ENCODE results near the gene RABAC1. TPM values are rescaled to one million over a fixed set of nuclear protein-coding genes. Genes with fewer than 3 reads are reported as not detected.

RABAC1 gene
- total RNA-seq, 1 experiment from 2014 or later, result 66.3 TPM

DNA sequence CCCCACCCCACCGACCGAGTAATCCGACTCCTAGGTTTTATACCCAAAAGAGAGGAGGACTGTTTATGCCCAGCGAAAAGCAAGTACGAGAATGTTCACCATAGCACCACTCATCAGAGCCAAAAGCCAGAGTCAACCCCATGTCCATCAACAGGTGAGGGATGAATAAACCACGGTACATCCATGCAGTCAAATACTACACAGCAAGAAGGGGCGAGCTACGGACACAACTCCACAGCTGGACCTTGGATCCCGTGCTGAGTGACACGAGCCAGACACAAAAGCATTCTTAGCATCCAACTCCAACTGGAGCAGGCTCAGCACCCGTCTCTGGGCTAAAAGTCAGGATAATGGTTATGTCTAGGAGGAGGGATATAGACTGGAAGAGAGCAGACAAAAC is 12.2 kb upstream of the RABAC1 start:
- Histone ChIP-seq H3K9me2 (ENCODE audit: insufficient read depth) (no peaks in the 10 kb centered on the region), H3K27ac (ENCODE audit: low read depth, low read length) (no peak overlapping the region), H3K36me3 (ENCODE audit: control insufficient read depth in 1 of 2, insufficient read depth in 2 of 2, low read length in 2 of 2) (no peaks in the 10 kb centered on the region; a peak in 1 of 4 replicates), H3K4me1 (ENCODE audit: control insufficient read depth in 1 of 2, insufficient read depth in 2 of 2, low read length in 2 of 2) (no peaks in the 10 kb centered on the region), H3K9me3 (ENCODE audit: control insufficient read depth in 1 of 2, insufficient read depth in 1 of 2, low read depth in 1 of 2, low read length in 2 of 2) (no peaks in the 10 kb centered on the region), H3K4me2 (ENCODE audit: low read length) (no peak overlapping the region), H3K79me2 (ENCODE audit: insufficient read depth, low read length) (no peaks in the 10 kb centered on the region), H3K4me3 (replicated peaks in 1 of 2; ENCODE audit: low read depth in 1 of 2, low read length in 2 of 2) (no peak overlapping the region), H3K9ac (ENCODE audit: low read length) (no peak overlapping the region), H4K20me1 (ENCODE audit: insufficient read depth) (no peaks in the 10 kb centered on the region), H2AFZ (ENCODE audit: low read depth, low read length, poor library complexity, severe bottlenecking) (no peak overlapping the region), H3K27me3 (ENCODE audit: insufficient read depth, low read length) (no peaks in the 10 kb centered on the region)
- ChIA-PET CTCF (no interaction called here), POLR2A (no interaction called here), RAD21 (ENCODE audit: low non-redundant PET in 1 of 2, low total read pairs in 2 of 2, uncharacterized antibody in 2 of 2, unreplicated experiment in 2 of 2) (no interaction called here)
- DNase-seq (ENCODE audit: low read depth, low spot score), result no peak
- BruUV-seq (replicated peaks), result no TSS peak
- no peak for ATAC-seq
- intact Hi-C loops (cut with micrococcal nuclease), result no loop called here
- TF ChIP-seq CEBPB (IDR thresholded peaks at IDR 0.05; ENCODE audit: low read depth) (no peak), POLR2AphosphoS5 (IDR thresholded peaks at IDR 0.05; ENCODE audit: low read depth, low read length) (no peak)

DNA sequence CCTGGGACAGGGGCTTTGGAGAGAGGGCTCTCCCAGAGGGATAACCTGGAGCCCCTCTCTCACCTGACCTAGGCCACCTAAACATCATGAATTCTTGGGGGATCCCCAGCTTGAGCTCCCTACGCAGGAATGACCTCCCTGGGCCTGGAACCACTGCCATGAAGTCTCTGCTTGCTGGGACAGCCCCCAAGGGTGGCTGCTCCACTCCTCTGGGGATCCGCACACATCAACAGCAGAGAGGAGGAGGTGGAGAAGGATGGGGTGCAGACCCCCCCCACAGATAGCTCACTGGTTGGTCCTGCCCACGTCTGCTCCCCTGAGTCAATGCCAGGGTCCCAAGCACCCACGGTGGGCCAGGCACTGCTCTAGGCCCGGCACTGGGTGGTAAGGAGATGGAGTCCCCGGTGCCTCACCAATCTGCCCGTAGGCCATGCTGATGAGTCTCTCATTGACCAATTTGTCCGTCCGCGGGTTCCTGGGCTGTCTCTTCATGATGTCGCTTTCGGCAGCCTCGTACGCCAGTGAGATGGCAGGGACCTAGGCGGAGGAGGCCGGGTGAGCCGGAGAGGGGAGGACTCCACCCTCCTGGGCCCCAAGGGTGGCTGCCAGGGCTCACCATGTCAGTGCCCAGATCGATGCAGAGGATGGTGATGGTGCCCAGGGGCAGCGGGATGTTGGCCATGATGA is 10.8 kb upstream of the RABAC1 start:
- no peaks in the 10 kb centered on the region for H3K9me3 ChIP-seq (ENCODE audit: control insufficient read depth in 1 of 2, insufficient read depth in 1 of 2, low read depth in 1 of 2, low read length in 2 of 2)
- intact Hi-C loops (cut with micrococcal nuclease), result no loop called here
- POLR2A ChIA-PET, result no interaction called here
- no peaks in the 10 kb centered on the region for H3K27me3 ChIP-seq (ENCODE audit: insufficient read depth, low read length)
- CTCF ChIA-PET, result no interaction called here
- ATAC-seq, result no peak
- H3K4me1 ChIP-seq (ENCODE audit: control insufficient read depth in 1 of 2, insufficient read depth in 2 of 2, low read length in 2 of 2), result no peaks in the 10 kb centered on the region
- H3K4me3 ChIP-seq (replicated peaks in 1 of 2; ENCODE audit: low read depth in 1 of 2, low read length in 2 of 2), result no peak overlapping the region
- no TSS peak for BruUV-seq (replicated peaks)
- H3K4me2 ChIP-seq (ENCODE audit: low read length), result no peak overlapping the region
- H4K20me1 ChIP-seq (ENCODE audit: insufficient read depth), result no peaks in the 10 kb centered on the region
- no peak for DNase-seq (ENCODE audit: low read depth, low spot score)
- RAD21 ChIA-PET (ENCODE audit: low non-redundant PET in 1 of 2, low total read pairs in 2 of 2, uncharacterized antibody in 2 of 2, unreplicated experiment in 2 of 2), result no interaction called here
- H3K9ac ChIP-seq (ENCODE audit: low read length), result no peak overlapping the region
- H3K9me2 ChIP-seq (ENCODE audit: insufficient read depth), result no peaks in the 10 kb centered on the region
- no peak overlapping the region for H3K27ac ChIP-seq (ENCODE audit: low read depth, low read length)
- no peaks in the 10 kb centered on the region; a peak in 1 of 4 replicates for H3K36me3 ChIP-seq (ENCODE audit: control insufficient read depth in 1 of 2, insufficient read depth in 2 of 2, low read length in 2 of 2)
- H3K79me2 ChIP-seq (ENCODE audit: insufficient read depth, low read length), result no peaks in the 10 kb centered on the region
- H2AFZ ChIP-seq (ENCODE audit: low read depth, low read length, poor library complexity, severe bottlenecking), result no peak overlapping the region
- TF ChIP-seq TCF7L2 (IDR thresholded peaks at IDR 0.05; ENCODE audit: borderline replicate concordance, extremely low read depth, insufficient read depth, insufficient read length), result no peak
- no peak for TF ChIP-seq POLR2A (IDR thresholded peaks at IDR 0.05; ENCODE audit: borderline replicate concordance, extremely low read depth, insufficient read depth, insufficient read length)
- no peak for TF ChIP-seq ZFX (IDR thresholded peaks at IDR 0.05)
- TF ChIP-seq SP1 (IDR thresholded peaks at IDR 0.05; ENCODE audit: low read depth), result no peak
- no peak for TF ChIP-seq POLR2AphosphoS5 (IDR thresholded peaks at IDR 0.05; ENCODE audit: low read depth, low read length)
- TF ChIP-seq EZH2 (IDR thresholded peaks at IDR 0.05), result no peak
- TF ChIP-seq, protein P1, sequence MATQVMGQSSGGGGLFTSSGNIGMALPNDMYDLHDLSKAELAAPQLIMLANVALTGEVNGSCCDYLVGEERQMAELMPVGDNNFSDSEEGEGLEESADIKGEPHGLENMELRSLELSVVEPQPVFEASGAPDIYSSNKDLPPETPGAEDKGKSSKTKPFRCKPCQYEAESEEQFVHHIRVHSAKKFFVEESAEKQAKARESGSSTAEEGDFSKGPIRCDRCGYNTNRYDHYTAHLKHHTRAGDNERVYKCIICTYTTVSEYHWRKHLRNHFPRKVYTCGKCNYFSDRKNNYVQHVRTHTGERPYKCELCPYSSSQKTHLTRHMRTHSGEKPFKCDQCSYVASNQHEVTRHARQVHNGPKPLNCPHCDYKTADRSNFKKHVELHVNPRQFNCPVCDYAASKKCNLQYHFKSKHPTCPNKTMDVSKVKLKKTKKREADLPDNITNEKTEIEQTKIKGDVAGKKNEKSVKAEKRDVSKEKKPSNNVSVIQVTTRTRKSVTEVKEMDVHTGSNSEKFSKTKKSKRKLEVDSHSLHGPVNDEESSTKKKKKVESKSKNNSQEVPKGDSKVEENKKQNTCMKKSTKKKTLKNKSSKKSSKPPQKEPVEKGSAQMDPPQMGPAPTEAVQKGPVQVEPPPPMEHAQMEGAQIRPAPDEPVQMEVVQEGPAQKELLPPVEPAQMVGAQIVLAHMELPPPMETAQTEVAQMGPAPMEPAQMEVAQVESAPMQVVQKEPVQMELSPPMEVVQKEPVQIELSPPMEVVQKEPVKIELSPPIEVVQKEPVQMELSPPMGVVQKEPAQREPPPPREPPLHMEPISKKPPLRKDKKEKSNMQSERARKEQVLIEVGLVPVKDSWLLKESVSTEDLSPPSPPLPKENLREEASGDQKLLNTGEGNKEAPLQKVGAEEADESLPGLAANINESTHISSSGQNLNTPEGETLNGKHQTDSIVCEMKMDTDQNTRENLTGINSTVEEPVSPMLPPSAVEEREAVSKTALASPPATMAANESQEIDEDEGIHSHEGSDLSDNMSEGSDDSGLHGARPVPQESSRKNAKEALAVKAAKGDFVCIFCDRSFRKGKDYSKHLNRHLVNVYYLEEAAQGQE (IDR thresholded peaks at IDR 0.05; ENCODE audit: low read depth), result no peak
- TF ChIP-seq, protein P2, sequence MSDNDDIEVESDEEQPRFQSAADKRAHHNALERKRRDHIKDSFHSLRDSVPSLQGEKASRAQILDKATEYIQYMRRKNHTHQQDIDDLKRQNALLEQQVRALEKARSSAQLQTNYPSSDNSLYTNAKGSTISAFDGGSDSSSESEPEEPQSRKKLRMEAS (IDR thresholded peaks at IDR 0.05), result no peak
- TF ChIP-seq, protein P3, sequence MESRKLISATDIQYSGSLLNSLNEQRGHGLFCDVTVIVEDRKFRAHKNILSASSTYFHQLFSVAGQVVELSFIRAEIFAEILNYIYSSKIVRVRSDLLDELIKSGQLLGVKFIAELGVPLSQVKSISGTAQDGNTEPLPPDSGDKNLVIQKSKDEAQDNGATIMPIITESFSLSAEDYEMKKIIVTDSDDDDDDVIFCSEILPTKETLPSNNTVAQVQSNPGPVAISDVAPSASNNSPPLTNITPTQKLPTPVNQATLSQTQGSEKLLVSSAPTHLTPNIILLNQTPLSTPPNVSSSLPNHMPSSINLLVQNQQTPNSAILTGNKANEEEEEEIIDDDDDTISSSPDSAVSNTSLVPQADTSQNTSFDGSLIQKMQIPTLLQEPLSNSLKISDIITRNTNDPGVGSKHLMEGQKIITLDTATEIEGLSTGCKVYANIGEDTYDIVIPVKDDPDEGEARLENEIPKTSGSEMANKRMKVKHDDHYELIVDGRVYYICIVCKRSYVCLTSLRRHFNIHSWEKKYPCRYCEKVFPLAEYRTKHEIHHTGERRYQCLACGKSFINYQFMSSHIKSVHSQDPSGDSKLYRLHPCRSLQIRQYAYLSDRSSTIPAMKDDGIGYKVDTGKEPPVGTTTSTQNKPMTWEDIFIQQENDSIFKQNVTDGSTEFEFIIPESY (IDR thresholded peaks at IDR 0.05; ENCODE audit: extremely low read depth, insufficient replicate concordance, low read length), result no peak
- TF ChIP-seq CEBPB (IDR thresholded peaks at IDR 0.05; ENCODE audit: low read depth), result no peak
- TF ChIP-seq, protein P4, sequence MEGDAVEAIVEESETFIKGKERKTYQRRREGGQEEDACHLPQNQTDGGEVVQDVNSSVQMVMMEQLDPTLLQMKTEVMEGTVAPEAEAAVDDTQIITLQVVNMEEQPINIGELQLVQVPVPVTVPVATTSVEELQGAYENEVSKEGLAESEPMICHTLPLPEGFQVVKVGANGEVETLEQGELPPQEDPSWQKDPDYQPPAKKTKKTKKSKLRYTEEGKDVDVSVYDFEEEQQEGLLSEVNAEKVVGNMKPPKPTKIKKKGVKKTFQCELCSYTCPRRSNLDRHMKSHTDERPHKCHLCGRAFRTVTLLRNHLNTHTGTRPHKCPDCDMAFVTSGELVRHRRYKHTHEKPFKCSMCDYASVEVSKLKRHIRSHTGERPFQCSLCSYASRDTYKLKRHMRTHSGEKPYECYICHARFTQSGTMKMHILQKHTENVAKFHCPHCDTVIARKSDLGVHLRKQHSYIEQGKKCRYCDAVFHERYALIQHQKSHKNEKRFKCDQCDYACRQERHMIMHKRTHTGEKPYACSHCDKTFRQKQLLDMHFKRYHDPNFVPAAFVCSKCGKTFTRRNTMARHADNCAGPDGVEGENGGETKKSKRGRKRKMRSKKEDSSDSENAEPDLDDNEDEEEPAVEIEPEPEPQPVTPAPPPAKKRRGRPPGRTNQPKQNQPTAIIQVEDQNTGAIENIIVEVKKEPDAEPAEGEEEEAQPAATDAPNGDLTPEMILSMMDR (IDR thresholded peaks at IDR 0.05 in 2 of 3, conservative IDR thresholded peaks at IDR 0.05 in 1 of 3; ENCODE audit: borderline replicate concordance in 1 of 3, insufficient read depth in 1 of 3, low read depth in 2 of 3, low read length in 2 of 3), result no peak

Measured in HCT116 (cell line).